ENCODE measurements around the gene ABRAXAS1. TPM values are rescaled to one million over a fixed set of nuclear protein-coding genes. Genes with fewer than 3 reads are reported as not detected.

Gene ABRAXAS1
- total RNA-seq, 2 donors from 2014 or later = 5.9 to 17.1 TPM

GRCh38 chr4:83473966-83474365, 10.9 kb downstream of the ABRAXAS1 start:
- 88 to 100% methylated on average over 2 of the region's 2 CpGs for WGBS, 2 donors
- intact Hi-C loops (cut with DNase I) = no loop called here
- H3K36me3 ChIP-seq (replicated peaks in 1 of 2; ENCODE audit: insufficient read depth in 1 of 2, low read depth in 2 of 2) = peaks cover 0 to 2% of the 10 kb centered on the region in 2 donors
- H3K4me1 ChIP-seq = no peaks in the 10 kb centered on the region
- no peaks in the 10 kb centered on the region for H3K27me3 ChIP-seq
- DNase-seq (no peak), ATAC-seq (no peak)
- no peak overlapping the region for H3K27ac ChIP-seq
- H3K4me3 ChIP-seq = no peak overlapping the region
- no peaks in the 10 kb centered on the region for H3K9me3 ChIP-seq
- TF ChIP-seq CTCF (IDR thresholded peaks at IDR 0.05) = no peak

- TF ChIP-seq CTCF (IDR thresholded peaks at IDR 0.05) = no peak
- TF ChIP-seq POLR2A (IDR thresholded peaks at IDR 0.05) = no peak
- Histone ChIP-seq H3K36me3 (replicated peaks in 1 of 2; ENCODE audit: insufficient read depth in 1 of 2, low read depth in 2 of 2) (peaks cover 0 to 2% of the 10 kb centered on the region in 2 donors), H3K4me1 (no peaks in the 10 kb centered on the region), H3K9me3 (no peaks in the 10 kb centered on the region), H3K4me3 (no peak overlapping the region), H3K27me3 (no peaks in the 10 kb centered on the region), H3K27ac (no peak overlapping the region)
- intact Hi-C loops (cut with DNase I) = no loop called here
- DNase-seq = no peak
- WGBS, 2 donors = 80 to 87% methylated on average over 4 of the region's 4 CpGs
- no peak for ATAC-seq
These were observed 11.5 kb downstream of the ABRAXAS1 start for GRCh38 chr4:83473423-83473822.

GRCh38 chr4:83456184-83456501, 28.8 kb downstream of the ABRAXAS1 start:
- Histone ChIP-seq H3K4me3 (peak overlapping the region; percentile 57 to 76), H3K9me3 (no peaks in the 10 kb centered on the region), H3K36me3 (replicated peaks in 1 of 2; ENCODE audit: insufficient read depth in 1 of 2, low read depth in 2 of 2) (peaks cover 0 to 10% of the 10 kb centered on the region in 2 donors), H3K4me1 (peaks cover 30% of the 10 kb centered on the region), H3K27ac (peak overlapping the region; percentile 90 to 97 (median 94)), H3K27me3 (no peaks in the 10 kb centered on the region)
- DNase-seq (no peak), ATAC-seq (no peak)
- 0 to 2% methylated on average over 7 of the region's 7 CpGs for WGBS, 2 donors
- intact Hi-C loops (cut with DNase I) = no loop called here
- no peak for TF ChIP-seq POLR2A (IDR thresholded peaks at IDR 0.05)

- Histone ChIP-seq H3K27ac (peak within 1 kb of the TSS; percentile 90 to 97 (median 94)), H3K27me3 (no peaks in the 10 kb centered on the region), H3K36me3 (replicated peaks in 1 of 2; ENCODE audit: insufficient read depth in 1 of 2, low read depth in 2 of 2) (peaks cover 0 to 7% of the 10 kb centered on the region in 2 donors), H3K9me3 (no peaks in the 10 kb centered on the region), H3K4me1 (peaks cover 30% of the 10 kb centered on the region), H3K4me3 (peak within 1 kb of the TSS; percentile 57 to 76)
- ATAC-seq (peak; percentile 99), DNase-seq (peak; percentile 96 to 99 (median 98))
- intact Hi-C loops (cut with DNase I) = no loop called here
- WGBS, 2 donors = 0% methylated on average over 30 to 58 of the region's 58 CpGs
- peak in 5 of 7 experiments; percentile 14 to 56 (median 33) for TF ChIP-seq CTCF (IDR thresholded peaks at IDR 0.05)
- TF ChIP-seq POLR2A (IDR thresholded peaks at IDR 0.05) = peak; percentile 57 to 88 (median 86)
These were observed 29.4 kb downstream of the ABRAXAS1 start, which contains the start of the genes HELQ and MRPS18C for GRCh38 chr4:83455281-83456183. Gene HELQ, minus strand, starts transcription at chr4:83455823. Its CDS starts 130 bp downstream, at chr4:83455693. Gene MRPS18C, plus strand, starts transcription at chr4:83456058. Its CDS starts 20 bp downstream, at chr4:83456078.

- 7 to 9% methylated on average over 6 of the region's 6 CpGs for WGBS, 2 donors
- intact Hi-C loops (cut with DNase I) = no loop called here
- TF ChIP-seq POLR2A (IDR thresholded peaks at IDR 0.05) (no peak), CTCF (IDR thresholded peaks at IDR 0.05) (no peak)
- no peaks in the 10 kb centered on the region for H3K27me3 ChIP-seq
- DNase-seq (no peak), ATAC-seq (no peak)
- H3K36me3 ChIP-seq (replicated peaks in 1 of 2; ENCODE audit: insufficient read depth in 1 of 2, low read depth in 2 of 2) = peaks cover 0 to 2% of the 10 kb centered on the region in 2 donors
- H3K4me3 ChIP-seq = peak overlapping the region in 1 of 2 donors; percentile 57
- no peaks in the 10 kb centered on the region for H3K9me3 ChIP-seq
- peaks cover 30% of the 10 kb centered on the region for H3K4me1 ChIP-seq
- H3K27ac ChIP-seq = peak overlapping the region; percentile 90 to 97 (median 94)
These were observed 30.2 kb downstream of the ABRAXAS1 start for GRCh38 chr4:83454686-83455085.

Data from body of pancreas (tissue), 4 donors.